ENCODE data around the gene USP6. TPM values are rescaled to one million over a fixed set of nuclear protein-coding genes. Genes with fewer than 3 reads are reported as not detected.
A peak's percentile ranks its signal among the peaks of the same experiment; 100 is the strongest.

The USP6 gene
- total RNA-seq, 4 donors from 2014 or later: under 0.01 to 3.9 TPM; not detected in 2

DNA sequence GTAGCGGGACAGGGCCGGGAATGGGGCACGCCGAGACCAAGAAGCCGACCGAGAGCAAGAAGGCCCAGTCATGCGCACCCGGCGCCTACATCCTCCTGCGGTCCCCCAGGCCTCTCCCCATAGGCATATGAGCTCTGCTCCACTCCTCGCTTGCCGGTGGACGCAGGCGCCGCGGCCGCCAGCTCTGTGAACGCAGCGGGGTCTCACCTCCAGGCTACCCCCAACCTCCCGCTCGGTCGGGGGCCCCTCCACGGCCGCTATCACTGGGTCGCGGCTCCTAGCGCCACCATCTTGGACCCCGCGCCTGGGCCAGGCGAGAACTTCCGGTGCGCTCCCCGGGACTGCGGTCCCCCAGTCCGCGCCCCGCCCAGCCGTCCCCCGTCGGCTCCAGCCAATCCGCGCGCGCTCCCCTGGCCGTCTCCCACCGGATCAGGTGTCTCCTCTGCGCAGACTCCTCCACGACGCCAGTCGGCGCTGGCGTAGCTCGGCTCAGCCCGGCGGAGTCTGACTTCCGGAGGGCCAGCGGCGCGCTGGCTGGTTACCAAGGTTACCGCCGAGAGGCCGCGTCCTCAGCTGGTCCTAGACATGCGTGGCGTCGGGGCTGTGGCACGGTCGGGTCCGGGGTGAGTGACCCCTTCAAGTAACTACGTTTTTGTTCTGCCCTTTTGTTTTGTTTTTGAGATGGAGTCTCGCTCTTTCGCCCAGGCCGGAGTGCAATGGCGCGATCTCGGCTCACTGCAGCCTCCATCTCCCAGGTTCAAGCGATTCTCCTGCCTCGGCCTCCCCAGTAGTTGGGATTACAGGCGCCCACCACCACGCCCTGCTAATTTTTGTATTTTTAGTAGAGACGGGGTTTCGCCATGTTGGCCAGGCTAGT lies 75.9 kb downstream of the USP6 start, which contains the start of gene ZNF594:
ZNF594 (minus strand) TSS at position 328 of the 877 bp plus-strand sequence. CDS start 7,612 bp downstream, outside the sequence.
- peaks cover 0 to 52% (median 5%) of the 10 kb centered on the region in 3 donors for H3K36me3 ChIP-seq
- TF ChIP-seq EP300 (IDR thresholded peaks at IDR 0.05): peak; percentile 82 to 90
- TF ChIP-seq, protein P1, sequence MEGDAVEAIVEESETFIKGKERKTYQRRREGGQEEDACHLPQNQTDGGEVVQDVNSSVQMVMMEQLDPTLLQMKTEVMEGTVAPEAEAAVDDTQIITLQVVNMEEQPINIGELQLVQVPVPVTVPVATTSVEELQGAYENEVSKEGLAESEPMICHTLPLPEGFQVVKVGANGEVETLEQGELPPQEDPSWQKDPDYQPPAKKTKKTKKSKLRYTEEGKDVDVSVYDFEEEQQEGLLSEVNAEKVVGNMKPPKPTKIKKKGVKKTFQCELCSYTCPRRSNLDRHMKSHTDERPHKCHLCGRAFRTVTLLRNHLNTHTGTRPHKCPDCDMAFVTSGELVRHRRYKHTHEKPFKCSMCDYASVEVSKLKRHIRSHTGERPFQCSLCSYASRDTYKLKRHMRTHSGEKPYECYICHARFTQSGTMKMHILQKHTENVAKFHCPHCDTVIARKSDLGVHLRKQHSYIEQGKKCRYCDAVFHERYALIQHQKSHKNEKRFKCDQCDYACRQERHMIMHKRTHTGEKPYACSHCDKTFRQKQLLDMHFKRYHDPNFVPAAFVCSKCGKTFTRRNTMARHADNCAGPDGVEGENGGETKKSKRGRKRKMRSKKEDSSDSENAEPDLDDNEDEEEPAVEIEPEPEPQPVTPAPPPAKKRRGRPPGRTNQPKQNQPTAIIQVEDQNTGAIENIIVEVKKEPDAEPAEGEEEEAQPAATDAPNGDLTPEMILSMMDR (IDR thresholded peaks at IDR 0.05): peak; percentile 63 to 86 (median 74)
- peak; percentile 36 to 65 for TF ChIP-seq POLR2A (IDR thresholded peaks at IDR 0.05)
- WGBS, 2 donors: 3 to 6% methylated on average over 59 of the region's 82 CpGs
- no peaks in the 10 kb centered on the region for H3K27me3 ChIP-seq
- peak within 1 kb of the TSS; percentile 58 to 83 (median 78) for H3K27ac ChIP-seq
- H3K9me3 ChIP-seq: peaks cover 0 to 38% (median 4%) of the 10 kb centered on the region in 4 donors
- peak within 1 kb of the TSS; percentile 65 to 88 (median 77) for H3K4me3 ChIP-seq
- H3K4me1 ChIP-seq: peaks cover 0 to 21% (median 9%) of the 10 kb centered on the region in 4 donors
- peak; percentile 88 to 89 for DNase-seq (ENCODE audit: low spot score in 2 of 2)

DNA sequence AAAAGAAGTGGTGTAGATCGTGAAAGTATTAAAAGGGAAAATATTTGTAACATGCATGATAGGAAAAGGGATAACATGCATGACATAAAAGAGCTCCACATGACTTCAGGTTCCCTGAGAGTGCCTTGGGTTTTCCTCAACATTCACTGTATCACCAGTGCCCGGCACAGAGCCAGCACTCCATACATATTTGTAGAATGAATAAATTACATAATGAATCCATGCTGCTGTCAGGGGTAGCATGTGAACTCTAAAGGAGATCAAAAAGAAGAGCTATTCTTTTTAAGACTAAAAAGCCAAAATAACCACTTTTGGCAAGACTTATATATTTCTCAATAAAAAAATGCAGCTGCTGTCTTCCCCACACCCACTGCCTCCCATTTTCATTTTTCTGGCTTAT lies 78.5 kb downstream of the USP6 start:
- H3K9me3 ChIP-seq: peaks cover 0 to 12% (median 0%) of the 10 kb centered on the region in 4 donors
- H3K36me3 ChIP-seq: peaks cover 0 to 26% (median 0%) of the 10 kb centered on the region in 3 donors
- 86 to 92% methylated on average over 2 of the region's 2 CpGs for WGBS, 2 donors
- H3K4me1 ChIP-seq: peaks cover 0 to 21% (median 9%) of the 10 kb centered on the region in 4 donors
- H3K4me3 ChIP-seq: no peak overlapping the region
- H3K27me3 ChIP-seq: no peaks in the 10 kb centered on the region
- no peak for DNase-seq (ENCODE audit: low spot score in 2 of 2)
- no peak overlapping the region for H3K27ac ChIP-seq
- TF ChIP-seq, protein P1 (IDR thresholded peaks at IDR 0.05): no peak
- TF ChIP-seq EP300 (IDR thresholded peaks at IDR 0.05) (no peak), POLR2A (IDR thresholded peaks at IDR 0.05) (no peak)

DNA sequence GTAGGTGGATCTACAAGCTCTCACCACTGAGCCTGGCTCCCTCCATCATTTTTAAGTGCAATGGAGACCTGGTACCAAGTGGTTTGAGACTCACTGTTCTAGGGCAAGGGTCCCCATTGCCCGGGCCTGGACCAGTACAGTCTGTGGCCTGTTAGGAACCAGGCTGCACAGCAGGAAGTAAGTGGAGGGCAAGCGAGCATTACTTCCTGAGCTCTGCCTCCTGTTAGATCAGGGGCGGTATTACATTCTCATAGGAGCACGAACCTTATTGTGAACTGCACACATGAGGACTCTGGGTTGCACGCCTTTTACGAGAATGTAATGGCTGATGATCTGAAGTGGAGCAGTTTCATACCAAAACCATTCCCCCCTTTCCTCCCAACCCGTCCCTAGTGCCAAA lies 82.6 kb downstream of the USP6 start:
- no peak for DNase-seq (ENCODE audit: low spot score in 2 of 2)
- TF ChIP-seq, protein P1 (IDR thresholded peaks at IDR 0.05): no peak
- TF ChIP-seq EP300 (IDR thresholded peaks at IDR 0.05): no peak
- TF ChIP-seq POLR2A (IDR thresholded peaks at IDR 0.05): no peak
- 85 to 91% methylated on average over 7 of the region's 7 CpGs for WGBS, 2 donors

GRCh38 chr17:5200360-5200759 lies 84.5 kb downstream of the USP6 start:
- WGBS, 2 donors: 64 to 84% methylated on average over 2 of the region's 2 CpGs
- TF ChIP-seq EP300 (IDR thresholded peaks at IDR 0.05) (no peak), POLR2A (IDR thresholded peaks at IDR 0.05) (no peak)
- TF ChIP-seq, protein P1 (IDR thresholded peaks at IDR 0.05): no peak
- H3K4me3 ChIP-seq: no peak overlapping the region

More for the DNA sequence above, 82.6 kb downstream of the USP6 start:
- Histone ChIP-seq H3K27me3 (no peaks in the 10 kb centered on the region), H3K27ac (no peak overlapping the region), H3K36me3 (peaks cover 0 to 27% (median 0%) of the 10 kb centered on the region in 3 donors), H3K9me3 (no peaks in the 10 kb centered on the region), H3K4me1 (no peaks in the 10 kb centered on the region), H3K4me3 (no peak overlapping the region)

DNA sequence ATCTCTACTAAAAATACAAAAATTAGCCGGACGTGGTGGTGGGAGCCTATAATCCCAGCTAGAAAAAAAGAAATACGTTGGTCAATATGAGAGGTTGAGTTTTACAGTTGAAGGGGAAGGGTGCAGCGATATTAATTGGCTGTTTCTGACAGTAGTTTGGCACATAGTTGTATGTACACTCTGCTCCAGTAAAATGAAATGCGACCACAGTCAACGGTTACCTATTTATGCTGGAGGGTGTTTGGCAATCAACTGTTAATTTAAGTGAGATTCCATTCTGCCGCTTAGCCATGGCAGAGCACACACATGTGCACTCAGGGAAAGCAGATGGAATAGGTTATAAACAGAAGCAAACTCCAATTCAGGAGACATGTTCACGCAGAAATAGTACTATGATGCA lies 85.2 kb downstream of the USP6 start:
- no peak for DNase-seq (ENCODE audit: low spot score in 2 of 2)
- Histone ChIP-seq H3K9me3 (no peaks in the 10 kb centered on the region), H3K4me1 (no peaks in the 10 kb centered on the region), H3K36me3 (peaks cover 0 to 17% (median 0%) of the 10 kb centered on the region in 3 donors), H3K4me3 (no peak overlapping the region), H3K27ac (no peak overlapping the region), H3K27me3 (no peaks in the 10 kb centered on the region)
- WGBS, 2 donors: 91 to 95% methylated on average over 8 of the region's 8 CpGs
- TF ChIP-seq, protein P1 (IDR thresholded peaks at IDR 0.05): no peak
- no peak for TF ChIP-seq EP300 (IDR thresholded peaks at IDR 0.05)
- no peak for TF ChIP-seq POLR2A (IDR thresholded peaks at IDR 0.05)

More at GRCh38 chr17:5200360-5200759, 84.5 kb downstream of the USP6 start:
- H3K9me3 ChIP-seq: no peaks in the 10 kb centered on the region
- H3K4me1 ChIP-seq: no peaks in the 10 kb centered on the region
- H3K27me3 ChIP-seq: no peaks in the 10 kb centered on the region
- no peak overlapping the region for H3K27ac ChIP-seq
- DNase-seq (ENCODE audit: low spot score in 2 of 2): no peak
- H3K36me3 ChIP-seq: peaks cover 0 to 23% (median 0%) of the 10 kb centered on the region in 3 donors

All from tibial nerve (tissue), 4 donors.